CD4-positive, alpha-beta T cell treated with Interleukin-4 for 1 hour (primary cell): ENCODE measurements around the gene DPF3.

Experiments
- DNase-seq, 2 donors: peaks; one replicate each; pipeline ENCODE4 v3.0.0-alpha.2; 2020 to 2022

The DPF3 gene

DNA sequence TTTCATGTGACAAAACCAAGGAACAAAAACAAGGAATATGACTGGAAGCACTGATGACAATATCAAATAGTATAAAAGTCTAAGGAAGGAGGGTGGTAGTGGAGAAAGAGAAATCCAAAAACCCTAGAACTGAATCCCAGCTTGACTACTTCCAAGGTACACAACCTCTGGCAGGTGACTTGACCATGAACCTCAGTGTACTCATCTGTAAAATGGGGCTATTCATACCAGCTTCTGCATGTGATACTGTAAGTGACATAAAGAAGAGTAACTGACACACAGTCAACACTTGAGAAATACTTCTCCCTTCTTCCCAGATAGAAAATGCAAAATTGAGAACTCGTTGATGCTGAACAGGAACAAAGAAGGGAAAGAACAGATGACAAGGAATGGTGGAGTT lies 10.3 kb upstream of the DPF3 start:
- no peak for DNase-seq

DNA sequence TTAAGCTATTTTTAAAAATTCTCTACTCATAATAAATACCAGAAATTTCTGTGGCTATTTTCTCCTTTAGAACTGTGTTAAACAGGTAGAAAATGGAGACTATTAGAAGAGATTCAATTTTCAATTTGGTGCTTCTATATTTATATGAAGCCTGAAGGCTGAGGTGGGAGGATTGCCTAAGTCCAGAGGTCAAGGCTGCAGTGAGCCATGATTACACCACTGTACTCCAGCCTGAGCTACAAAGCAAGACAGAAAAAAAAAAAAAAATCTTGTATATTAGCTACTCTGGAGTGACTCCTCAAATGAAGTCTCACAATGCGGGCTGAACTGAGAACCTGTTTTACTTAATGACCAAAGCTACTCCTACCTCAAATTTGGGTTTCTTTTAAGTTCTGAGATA lies 9.8 kb upstream of the DPF3 start:
- DNase-seq, result no peak

DNA sequence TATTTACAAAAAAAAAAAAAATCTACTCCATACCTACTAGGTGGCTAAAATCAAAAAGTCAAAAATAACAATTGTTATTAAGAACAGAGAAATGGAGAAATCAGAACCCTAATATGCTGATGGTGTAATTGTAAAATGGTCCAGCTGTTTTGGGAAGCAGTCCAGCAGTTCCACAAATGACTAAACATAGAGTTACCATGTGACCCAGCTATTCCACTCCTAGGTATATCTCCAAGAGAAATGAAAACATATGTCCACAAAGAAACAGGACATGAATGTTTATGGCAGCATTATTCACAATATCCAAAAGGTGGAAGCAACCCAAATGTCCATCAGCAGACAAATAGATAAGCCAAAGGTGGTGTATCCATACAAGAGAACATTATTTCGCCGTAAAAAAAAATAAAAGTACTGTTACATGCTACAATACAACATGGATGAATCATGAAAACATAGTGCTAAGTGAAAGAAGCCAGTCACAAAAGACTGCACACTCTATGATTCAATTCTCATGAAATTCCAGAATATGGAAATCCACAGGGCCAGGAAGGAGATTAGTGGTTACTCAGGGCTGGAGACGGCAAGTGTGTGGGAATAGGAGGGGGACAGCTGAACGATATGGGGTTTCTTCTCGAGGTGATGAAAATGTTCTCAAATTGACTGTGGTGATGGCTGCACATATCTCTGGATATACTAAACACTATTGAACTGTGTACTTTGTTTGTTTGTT lies 9.1 kb upstream of the DPF3 start:
- DNase-seq, result no peak

DNA sequence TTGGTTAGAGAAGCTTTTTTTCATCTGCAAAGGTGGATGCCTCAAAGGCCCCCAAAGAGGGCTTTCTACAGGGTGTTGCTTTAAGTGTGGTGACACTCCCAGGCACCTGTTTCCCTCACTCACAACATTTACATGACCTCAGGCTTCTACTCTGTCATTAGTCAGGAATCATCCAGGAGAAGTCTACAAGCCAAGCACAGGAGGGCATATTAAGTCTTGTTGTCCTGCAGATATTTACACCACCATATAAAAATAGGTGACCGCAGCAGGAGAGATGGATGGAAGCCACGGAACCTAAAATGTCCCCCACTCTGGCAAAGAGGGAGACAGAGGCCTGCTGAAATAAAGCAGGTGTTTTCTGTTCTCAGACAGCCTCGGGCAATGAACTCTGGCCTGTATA lies 7.5 kb upstream of the DPF3 start:
- DNase-seq, result no peak

DNA sequence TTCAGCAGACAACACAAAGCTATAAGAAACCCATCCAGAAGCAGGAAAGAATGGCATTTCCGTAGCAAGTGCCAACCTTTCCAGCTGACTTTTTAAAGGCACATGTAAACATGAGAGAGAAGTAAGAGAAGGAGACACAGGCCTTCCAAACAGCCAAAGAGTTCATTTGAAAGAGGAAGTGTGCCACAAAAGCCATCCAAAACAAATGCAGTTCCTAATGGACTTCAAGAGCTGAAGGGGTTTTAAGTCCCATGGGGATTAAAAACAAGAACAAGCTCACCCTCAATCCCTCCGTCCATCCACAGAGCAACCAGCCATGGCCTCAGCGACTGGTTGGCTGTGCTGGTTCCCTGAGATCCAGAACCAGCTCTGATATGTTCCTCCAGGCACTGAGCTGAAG lies 4.5 kb upstream of the DPF3 start:
- no peak for DNase-seq

DNA sequence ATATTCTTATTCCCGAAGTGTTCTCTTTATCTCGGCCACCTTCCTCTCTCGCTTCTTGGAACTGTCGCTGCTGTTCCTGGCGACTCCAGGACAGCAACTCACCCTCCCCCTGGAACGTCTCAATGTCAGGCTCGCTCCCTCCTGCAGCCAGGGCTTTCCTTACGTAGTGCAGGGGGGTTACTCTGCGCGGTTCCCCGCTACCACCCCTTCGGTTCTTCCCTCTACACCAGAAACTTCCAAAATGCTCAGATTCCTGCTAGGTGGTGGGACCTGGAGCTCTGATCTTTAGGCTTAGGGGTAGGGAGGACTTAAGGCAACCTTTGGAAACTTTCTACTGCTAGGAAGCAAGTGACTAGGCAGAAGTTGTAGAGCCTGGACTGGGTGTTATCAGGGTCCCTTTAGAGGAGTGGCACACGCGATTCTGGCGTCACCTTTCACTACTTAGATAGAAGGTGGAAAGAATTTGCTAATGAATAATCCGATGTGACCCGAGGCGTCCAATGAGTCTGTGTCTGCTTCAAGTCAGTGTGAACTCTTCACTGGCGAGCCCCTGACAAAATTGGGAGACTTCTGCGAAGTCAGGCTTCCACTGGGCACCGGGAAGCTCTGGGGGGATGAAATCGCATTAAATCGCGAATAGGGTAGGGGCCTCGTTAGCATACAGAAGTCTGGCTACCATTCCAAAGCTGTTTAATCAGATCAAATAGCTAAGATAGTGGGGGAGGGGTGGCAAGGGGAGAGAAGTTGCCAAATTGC lies 900 bp upstream of the DPF3 start:
- peak in 1 of 2 donors; percentile 11 for DNase-seq

DNA sequence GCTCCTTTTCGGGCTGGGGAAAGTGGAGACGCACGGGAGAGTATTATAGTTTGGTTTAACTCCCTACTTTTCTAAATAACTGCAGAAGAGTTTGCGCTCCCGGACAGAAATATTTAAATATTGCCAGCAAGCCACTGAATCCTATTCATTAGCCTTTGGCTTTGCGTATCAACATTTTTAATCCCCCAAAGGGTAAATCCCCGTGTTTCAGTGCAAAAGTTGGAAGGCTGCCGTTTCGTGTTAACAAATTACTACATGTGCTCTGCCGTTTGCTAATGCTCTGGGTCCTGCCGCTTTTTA lies 372 bp upstream of the DPF3 start:
- no peak for DNase-seq

DNA sequence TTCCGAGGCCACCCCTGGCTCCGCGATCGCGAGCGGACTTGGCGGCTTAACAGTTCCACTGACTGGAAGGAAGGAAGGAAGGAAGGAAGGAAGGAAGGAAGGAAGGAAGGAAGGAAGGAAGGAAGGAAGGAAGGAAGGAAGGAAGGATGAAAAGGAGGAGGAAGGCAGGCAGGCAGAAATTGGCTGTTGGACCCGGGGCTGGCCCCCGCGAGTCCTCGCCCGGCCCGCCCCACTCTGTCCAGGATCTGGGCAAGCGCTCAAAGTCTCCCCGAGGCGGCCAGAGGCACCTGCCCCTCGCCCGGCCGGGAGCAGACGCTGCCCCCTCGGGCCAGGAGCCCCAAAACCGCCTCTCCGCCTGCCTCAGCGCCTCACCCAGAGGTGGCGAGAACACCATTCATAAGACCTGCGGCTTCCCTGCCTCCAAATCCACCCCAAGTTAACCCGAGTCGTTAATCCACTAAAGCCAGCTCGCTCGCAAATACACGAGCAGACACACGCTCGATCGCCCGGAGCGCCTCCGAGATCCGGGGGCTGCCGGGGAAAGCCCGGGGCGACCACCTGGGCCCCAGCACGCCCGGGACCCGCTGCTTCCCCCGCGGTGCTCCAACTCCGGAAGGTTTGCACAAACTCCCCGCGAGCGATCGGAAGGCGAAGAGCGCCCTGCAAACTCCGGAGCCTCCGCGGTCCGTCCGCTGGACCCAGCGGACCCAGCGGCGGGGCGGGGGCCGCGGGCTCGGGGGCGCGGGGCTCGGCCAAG lies 844 bp downstream of the DPF3 start:
- DNase-seq, result peak in 1 of 2 donors; percentile 28

DNA sequence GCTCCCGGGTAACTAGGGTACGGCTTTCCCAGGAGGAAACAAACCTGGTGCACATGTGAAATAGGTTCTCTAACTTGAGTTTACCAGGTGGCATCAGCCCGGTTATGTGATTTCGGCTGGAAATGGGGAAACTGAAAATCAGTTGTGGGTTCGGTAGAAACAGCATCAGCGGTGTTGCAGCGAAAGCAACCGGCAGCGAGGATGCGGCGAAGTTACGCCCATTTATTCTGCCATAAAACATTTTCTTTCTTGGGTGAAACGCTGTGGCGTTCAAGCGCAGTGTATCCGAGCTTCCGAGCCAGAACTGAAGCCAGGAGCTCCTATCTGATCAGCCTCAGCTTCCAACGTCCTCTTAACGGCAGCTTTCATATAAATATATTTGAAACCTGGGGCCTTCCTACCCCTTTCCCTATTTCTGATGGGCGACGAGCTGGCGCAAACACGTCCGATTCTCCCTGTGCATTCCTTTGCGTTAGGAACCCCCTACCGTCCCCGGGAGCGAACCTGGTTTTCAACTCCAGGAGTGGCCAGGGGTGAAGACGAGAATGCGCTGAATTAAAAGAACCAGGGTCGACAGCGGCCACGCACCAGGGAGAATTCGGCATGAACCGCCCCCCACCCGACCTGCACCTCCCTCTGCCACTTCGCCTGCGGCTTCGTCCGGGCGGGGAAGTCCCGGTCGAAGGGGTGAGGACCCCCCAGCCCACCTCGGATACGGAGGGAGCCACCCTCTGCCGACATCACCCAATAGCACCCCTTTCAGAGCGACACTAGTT lies 1.6 kb downstream of the DPF3 start:
- peak; percentile 23 to 39 for DNase-seq

DNA sequence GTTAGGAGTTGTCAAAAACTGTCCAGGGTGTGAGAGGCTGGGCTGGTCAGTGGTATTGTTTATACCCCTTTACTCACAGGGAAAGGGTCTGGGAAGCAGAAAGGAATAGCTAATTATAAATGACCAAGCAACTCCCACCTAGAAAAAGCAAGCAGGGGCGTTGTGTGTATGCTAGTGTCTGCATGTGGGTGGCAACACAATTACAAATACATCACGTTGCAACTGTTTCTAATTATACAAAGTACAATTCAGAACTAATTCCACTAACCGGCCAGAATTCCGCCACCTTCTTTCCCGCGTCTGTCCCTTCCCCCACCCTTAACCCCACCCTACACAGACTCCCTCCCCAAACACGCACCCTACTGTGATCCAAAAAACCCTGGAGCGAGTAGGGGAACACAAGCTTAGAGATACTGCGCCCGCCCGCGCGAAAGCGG lies 2.2 kb downstream of the DPF3 start:
- DNase-seq, result no peak

DNA sequence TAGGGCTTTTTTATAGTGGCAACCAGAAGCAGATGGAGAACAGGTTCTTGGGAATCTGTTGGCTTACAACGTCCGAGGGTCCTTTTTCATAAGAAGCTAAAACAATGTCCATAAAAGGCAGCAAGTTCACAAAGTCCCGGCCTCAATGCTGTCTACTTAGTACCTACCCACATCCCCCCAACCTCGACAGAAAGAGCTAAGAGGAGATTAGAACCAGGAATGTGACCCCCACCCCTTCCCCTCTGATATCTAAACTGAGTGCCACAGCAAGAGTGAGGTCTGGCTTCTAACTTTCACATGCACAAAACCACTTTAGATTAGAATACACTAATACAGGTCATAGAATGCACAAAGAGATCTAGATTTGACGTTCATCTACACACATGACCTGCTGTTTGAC lies 4.5 kb downstream of the DPF3 start:
- DNase-seq, result no peak

DNA sequence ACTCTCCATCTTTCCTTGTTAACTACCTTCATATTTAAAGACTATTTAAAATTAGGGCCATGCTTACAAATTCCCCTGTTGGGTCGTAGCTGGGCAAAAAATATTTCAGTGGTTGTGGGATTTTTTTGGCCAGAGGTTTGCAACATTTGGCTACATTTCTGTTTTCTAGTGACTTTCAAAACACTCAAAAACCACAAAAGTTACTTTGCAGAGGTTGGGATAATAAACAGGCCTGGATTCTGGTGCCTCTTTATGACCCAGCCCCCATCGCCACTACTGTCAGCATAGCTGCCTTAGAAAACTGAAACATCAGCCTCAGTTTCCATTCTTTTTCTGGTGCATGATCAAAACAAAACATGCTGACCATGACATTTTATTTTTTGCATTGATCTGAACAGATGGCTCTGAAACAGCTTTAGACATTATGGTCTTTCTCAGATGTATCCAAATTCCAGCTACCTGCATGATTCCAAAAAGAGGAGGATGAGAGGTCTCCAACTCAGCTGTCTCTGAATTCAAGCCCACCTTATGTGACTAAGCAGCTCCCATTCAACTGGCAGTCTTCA lies 5.2 kb downstream of the DPF3 start:
- DNase-seq, result no peak

DNA sequence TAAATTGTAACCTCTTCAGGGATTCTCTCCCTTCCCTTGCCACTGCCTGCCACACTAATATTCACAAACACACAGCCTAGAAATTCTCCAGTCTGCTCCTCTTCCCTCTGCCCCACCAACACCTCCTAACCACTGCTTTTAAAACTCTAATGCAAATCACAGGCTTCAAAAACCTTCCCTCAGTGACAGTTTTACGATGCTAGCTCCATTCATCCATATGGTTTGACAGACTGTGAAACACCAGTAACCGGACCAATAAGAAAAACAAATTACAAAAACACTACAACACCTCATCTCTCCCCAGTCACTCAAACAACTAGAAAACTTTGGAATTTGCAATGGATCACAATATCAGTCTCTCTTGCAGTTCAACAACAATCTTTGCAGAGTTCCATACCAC lies 5.7 kb downstream of the DPF3 start:
- DNase-seq, result no peak

DNA sequence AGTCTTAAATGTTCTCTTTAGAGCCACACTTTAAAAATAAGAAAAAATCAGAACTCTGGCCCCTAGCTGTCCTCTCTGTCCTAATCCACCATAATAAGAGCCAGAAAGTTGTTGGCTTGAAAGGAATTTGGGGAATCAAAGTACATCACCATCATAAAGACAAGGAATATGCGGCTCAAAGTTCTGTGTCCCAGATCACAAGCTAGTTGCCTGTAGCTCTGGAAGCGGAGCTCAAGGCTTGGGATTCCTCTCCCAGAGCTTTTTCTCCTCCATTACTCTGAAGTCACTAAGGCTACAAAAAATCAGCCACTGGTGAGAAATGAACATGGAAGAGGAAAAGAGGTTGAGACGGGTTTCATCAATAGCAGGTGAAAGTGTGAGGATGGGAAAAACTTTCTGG lies 6.4 kb downstream of the DPF3 start:
- no peak for DNase-seq

DNA sequence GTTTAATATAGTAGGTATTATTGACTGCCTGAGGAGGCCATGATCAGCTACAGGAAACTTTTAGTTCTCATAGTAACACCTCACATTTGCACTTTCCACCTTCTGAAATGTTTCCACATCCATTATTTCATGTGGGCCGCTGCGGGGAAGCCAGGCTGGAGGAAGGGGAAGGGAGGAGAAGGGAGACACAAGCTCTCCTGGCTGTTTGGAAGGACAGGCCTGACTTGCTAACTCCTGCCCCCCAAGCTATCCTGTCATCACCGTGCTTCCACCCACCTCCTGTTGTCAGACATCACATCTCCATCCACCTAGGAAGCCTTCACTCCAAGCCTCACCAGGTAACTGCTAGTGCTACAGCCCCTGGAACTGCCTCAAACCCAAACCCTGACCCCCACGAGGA lies 9.5 kb downstream of the DPF3 start:
- no peak for DNase-seq

DNA sequence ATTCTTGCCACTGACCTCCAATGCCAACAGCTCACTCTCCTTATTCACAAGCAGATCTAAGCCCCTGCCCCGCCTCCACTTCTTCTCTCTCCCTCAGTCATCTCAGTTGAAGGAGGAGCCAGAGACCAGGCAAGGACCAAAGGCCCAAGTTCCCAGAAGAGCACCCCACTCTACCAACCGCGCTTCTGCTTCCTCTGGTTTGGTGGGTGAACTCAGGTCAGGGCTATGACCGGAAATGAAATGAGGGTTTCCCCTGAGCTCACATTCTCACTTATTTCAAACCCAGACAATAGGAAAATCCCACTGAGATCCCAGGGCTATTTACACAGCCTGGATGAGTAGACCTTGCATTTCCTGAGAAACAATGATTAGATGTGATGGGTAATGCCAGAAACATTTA lies 9.9 kb downstream of the DPF3 start:
- DNase-seq, result no peak

DNA sequence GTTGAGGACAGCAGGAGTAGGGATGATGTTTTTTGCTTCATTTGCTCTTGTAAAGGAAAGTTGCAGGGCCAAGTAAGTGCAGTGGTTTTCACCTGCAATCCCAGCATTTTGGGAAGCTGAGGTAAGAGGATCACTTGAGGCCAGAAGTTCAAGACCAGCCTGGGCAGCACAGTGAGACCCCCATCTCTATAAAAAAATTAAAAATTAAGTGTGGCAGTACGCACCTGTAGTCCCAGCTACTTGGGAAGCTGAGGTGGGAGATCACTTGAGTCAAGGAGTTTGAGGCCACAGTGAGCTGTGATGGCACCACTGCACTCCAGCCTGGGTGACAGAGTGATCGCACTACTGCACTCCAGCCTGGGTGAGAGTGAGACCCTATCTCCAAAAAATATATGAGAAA lies 10.8 kb downstream of the DPF3 start:
- DNase-seq, result no peak

DNA sequence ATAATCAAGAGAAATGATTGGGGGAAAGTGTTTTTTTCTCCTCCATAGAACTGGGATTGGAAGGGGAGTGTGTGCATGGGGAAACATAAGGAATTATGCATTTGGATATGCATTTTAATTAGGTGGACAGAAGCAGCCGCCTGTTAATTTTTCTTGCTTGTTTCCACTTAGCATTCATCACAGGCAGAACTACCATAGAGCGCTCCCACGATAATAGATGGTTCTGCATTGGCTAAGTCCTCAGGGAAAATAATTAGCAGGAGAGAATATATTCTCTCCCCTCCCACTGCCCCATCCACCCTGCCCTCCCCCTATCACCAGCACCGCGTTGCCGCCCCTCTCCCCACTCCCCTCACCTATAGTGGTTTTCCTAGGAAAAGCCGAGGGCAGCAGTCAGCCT lies 11.4 kb downstream of the DPF3 start:
- no peak for DNase-seq

DNA sequence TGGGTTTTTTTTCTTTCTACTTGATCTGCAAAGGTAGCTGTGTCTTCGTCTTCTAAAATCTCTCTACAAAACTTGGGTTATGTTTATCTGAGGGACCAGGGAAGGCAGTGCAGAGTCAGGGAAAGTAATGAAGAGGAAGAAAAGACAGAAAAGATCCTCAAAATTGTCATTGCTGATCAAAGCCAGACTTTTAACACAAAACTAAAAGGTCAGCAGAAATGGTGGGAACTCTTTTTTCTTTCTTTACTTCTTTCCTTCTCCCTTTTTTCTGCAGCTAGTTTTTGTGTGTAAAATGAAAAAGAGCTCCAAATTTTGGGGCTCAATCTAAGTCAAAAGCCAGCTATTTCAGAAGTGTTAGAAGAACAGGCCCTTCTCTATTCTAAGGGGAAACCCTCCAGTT lies 11.9 kb downstream of the DPF3 start:
- no peak for DNase-seq

DNA sequence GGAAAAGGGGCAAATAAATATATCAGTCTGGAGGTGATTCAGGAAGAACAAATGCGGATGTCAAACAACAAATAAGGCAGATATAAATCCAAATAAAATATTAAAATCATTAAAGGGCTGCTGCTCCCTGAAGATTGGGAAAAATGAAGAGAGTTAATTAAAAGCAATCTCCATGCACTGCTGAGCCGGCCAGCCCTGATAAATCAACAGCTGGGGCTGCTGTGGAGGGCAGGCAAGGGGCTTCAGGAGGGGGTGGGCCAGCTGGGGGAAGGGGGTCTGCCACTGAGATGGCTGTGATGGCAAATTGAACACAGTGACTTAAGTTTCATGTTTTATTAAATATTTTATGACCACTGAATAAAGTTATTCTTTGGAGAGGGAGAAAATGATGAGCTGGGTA lies 12.4 kb downstream of the DPF3 start:
- no peak for DNase-seq

DNA sequence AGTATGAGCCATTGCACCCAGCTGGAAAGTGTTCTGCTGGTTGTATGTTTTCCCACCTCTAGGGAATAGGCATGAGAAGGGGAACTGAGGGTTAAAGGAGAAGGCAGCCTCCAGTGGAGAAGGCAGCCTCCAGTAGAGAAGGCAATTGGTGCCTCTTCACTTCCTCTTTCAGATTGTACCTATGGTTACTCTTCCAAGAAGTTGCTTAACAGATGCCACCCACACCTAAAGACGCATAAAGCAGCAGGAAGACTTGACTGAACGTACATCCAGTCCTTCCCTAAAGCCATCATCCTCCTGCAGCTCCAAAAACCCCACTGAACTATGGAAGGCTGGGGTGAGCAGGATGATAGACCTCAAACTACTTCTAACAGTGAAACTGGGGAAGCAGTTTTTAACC lies 13.1 kb downstream of the DPF3 start:
- no peak for DNase-seq

DNA sequence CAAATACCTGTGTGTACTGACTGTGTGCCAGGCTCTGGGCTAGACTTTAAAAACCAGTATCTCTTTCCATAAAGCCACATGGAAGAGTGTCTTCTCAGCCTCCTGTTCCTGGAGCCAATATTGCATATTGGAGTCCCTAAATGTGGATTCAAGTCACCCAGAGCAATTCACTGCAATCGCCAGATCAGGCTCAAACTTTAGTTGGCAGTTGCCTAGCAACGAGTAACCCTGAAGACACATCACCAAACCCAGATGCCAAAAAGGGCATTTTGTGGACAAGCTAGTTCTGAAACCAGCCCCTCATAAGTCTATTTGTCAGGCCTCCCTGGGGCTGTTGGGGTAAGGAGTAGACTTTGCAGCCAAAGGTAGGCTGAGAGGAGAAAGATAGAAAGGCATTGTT lies 13.7 kb downstream of the DPF3 start:
- DNase-seq, result no peak

DNA sequence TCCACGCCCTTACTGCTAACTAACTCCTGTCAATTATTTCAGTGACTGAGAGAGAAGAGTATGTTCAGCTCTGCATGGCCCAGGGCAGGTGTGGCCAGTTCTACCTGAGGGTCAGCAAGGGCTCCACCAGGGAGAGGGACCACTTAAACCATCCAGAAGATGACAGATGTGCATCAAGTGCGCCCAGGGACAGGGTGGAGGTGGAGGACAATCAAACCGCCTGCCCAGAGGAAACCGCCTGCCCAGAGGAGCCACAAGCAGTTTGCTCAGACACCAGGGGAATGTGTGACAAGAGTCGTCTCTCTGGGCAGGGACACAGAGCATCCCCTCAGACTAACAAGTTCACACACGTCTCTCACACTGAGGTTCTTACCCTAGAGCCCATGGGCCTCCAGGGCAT lies 14.5 kb downstream of the DPF3 start:
- DNase-seq, result no peak
